PC-9 (cell line): ENCODE data around the gene ZBTB18. TPM values are rescaled to one million over a fixed set of nuclear protein-coding genes. Genes with fewer than 3 reads are reported as not detected.

ENCODE experiments used
- BruUV-seq: library from RNA; stranded (reverse); fragments of 400-500 nt; replicated peaks from 2 replicates; lab custom pipeline; 2021; lab: Mats Ljungman, UMichigan
- CTCF ChIA-PET: fragments of 300-600 bp; sonication (Branson Sonifier 250); formaldehyde crosslinking; loops from one replicate; lab custom pipeline; 2022; ENCODE audit warnings: antibody characterized with exemption; lab: Charles Lee
- POLR2A ChIA-PET: fragments of 300-600 bp; sonication (Branson Sonifier 250); formaldehyde crosslinking; loops from one replicate; lab custom pipeline; 2022; ENCODE audit warnings: antibody characterized with exemption; ENCODE audit not compliant: unreplicated experiment; lab: Charles Lee
- DNase-seq, 2 experiments: peaks; one replicate each; pipeline versions ENCODE4 v3.0.0 to v3.0.0-alpha.2; 2015 to 2022; ENCODE audit warnings: mixed read lengths in 1 of 2
- H2AFZ ChIP-seq: fragments of 200-600 bp; sonication (generic); 2 replicates; pipeline ENCODE4 v1.8.1; 2017; ENCODE audit warnings: antibody characterized with exemption
- H3F3A ChIP-seq: fragments of 200-600 bp; sonication (generic); 2 replicates; pipeline ENCODE4 v1.8.1; 2017; ENCODE audit warnings: antibody characterized with exemption, mild to moderate bottlenecking, low read depth; ENCODE audit not compliant: insufficient read depth
- H3K27ac ChIP-seq: fragments of 200-600 bp; sonication (generic); 2 replicates; pipeline ENCODE4 v1.6.1; 2016; ENCODE audit warnings: mixed run types
- H3K27me3 ChIP-seq: fragments of 200-600 bp; sonication (generic); 2 replicates; pipeline ENCODE4 v1.6.1; 2016; ENCODE audit warnings: low read depth, mixed run types; ENCODE audit not compliant: insufficient read depth
- H3K36me3 ChIP-seq: fragments of 200-600 bp; sonication (generic); 2 replicates; pipeline ENCODE4 v1.6.1; 2016; ENCODE audit warnings: low read depth, mixed run types
- H3K4me1 ChIP-seq: fragments of 200-600 bp; sonication (generic); replicated peaks from 2 replicates; pipeline ENCODE4 v1.6.1; 2016; ENCODE audit warnings: mixed run types; ENCODE audit not compliant: insufficient read depth
- H3K4me2 ChIP-seq: fragments of 200-600 bp; sonication (generic); 2 replicates; pipeline ENCODE4 v1.6.1; 2017; ENCODE audit warnings: mixed run types
- H3K4me3 ChIP-seq: fragments of 200-600 bp; sonication (generic); 2 replicates; pipeline ENCODE4 v1.6.1; 2016; ENCODE audit warnings: mixed run types
- H3K79me2 ChIP-seq: fragments of 200-600 bp; sonication (generic); 2 replicates; pipeline ENCODE4 v1.6.1; 2017; ENCODE audit warnings: low read depth, mixed run types
- H3K9me2 ChIP-seq: fragments of 200-600 bp; sonication (generic); 2 replicates; pipeline ENCODE4 v1.8.1; 2017; ENCODE audit warnings: mild to moderate bottlenecking; ENCODE audit not compliant: insufficient read depth
- H3K9me3 ChIP-seq: fragments of 200-600 bp; sonication (generic); 2 replicates; pipeline ENCODE4 v1.8.1; 2016; ENCODE audit warnings: low read depth; ENCODE audit not compliant: insufficient read depth
- H4K20me1 ChIP-seq: fragments of 200-600 bp; sonication (generic); 2 replicates; pipeline ENCODE4 v1.8.1; 2017; ENCODE audit not compliant: insufficient read depth
- EZH2 ChIP-seq: fragments of 200-600 bp; sonication (generic); IDR thresholded peaks from 2 replicates; pipeline ENCODE4 v1.8.0; 2017; ENCODE audit warnings: antibody characterized with exemption, low read depth
- intact Hi-C: fragments of 100-400 bp; cut with micrococcal nuclease; formaldehyde crosslinking; loops from one replicate; pipeline ENCODE4 v1.10.0; 2022; ENCODE audit not compliant: unreplicated experiment
- total RNA-seq: library from RNA; stranded (reverse); gene quantifications from 2 replicates; pipeline ENCODE4 v1.2.3, GENCODE V29; 2021
- TF ChIP-seq, protein P1 (sequence below): fragments of 200-600 bp; sonication (generic); conservative IDR thresholded peaks from 2 replicates; pipeline ENCODE4 v1.6.1; 2017; ENCODE audit warnings: mixed run types, antibody characterized with exemption, mild to moderate bottlenecking, moderate library complexity

The ZBTB18 gene
- total RNA-seq, 1 experiment from 2014 or later, result 20.7 TPM

DNA sequence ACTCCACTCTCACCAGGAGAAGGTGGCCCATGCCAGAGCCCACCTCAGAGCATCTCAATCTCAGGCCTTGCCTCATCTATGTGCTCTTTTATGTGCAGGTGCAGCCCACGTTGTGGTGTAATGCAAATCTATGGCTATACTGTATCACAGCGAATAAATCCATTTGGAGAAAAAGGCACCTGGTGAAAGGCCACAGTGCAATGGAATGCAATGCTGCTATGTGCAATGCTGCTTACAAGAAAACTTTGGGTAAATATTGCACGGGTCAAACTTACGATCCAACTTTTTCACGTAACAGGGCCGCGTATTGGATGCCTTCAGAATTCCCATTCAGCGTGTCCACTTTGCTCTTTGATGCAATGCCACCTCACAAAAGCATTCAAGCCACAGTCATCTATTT lies 13.5 kb downstream of the ZBTB18 start:
- H3K4me2 ChIP-seq, result no peak overlapping the region
- ChIA-PET CTCF (no interaction called here), POLR2A (no interaction called here)
- H3K79me2 ChIP-seq, result no peaks in the 10 kb centered on the region
- H3K27ac ChIP-seq, result no peak overlapping the region
- no peaks in the 10 kb centered on the region for H4K20me1 ChIP-seq
- intact Hi-C loops, result no loop called here
- DNase-seq, result no peak
- H3K9me3 ChIP-seq, result no peaks in the 10 kb centered on the region; the same call in 1 of the 2 replicates
- no peaks in the 10 kb centered on the region; the same call in 1 of the 2 replicates for H3F3A ChIP-seq
- H3K36me3 ChIP-seq, result no peaks in the 10 kb centered on the region
- H3K27me3 ChIP-seq, result no peaks in the 10 kb centered on the region
- no peak overlapping the region for H3K4me3 ChIP-seq
- no peaks in the 10 kb centered on the region for H3K9me2 ChIP-seq
- H3K4me1 ChIP-seq, result no peaks in the 10 kb centered on the region
- BruUV-seq, result no TSS peak
- TF ChIP-seq, protein P1, sequence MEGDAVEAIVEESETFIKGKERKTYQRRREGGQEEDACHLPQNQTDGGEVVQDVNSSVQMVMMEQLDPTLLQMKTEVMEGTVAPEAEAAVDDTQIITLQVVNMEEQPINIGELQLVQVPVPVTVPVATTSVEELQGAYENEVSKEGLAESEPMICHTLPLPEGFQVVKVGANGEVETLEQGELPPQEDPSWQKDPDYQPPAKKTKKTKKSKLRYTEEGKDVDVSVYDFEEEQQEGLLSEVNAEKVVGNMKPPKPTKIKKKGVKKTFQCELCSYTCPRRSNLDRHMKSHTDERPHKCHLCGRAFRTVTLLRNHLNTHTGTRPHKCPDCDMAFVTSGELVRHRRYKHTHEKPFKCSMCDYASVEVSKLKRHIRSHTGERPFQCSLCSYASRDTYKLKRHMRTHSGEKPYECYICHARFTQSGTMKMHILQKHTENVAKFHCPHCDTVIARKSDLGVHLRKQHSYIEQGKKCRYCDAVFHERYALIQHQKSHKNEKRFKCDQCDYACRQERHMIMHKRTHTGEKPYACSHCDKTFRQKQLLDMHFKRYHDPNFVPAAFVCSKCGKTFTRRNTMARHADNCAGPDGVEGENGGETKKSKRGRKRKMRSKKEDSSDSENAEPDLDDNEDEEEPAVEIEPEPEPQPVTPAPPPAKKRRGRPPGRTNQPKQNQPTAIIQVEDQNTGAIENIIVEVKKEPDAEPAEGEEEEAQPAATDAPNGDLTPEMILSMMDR, result no peak
- TF ChIP-seq EZH2, result no peak
- no peak overlapping the region for H2AFZ ChIP-seq

DNA sequence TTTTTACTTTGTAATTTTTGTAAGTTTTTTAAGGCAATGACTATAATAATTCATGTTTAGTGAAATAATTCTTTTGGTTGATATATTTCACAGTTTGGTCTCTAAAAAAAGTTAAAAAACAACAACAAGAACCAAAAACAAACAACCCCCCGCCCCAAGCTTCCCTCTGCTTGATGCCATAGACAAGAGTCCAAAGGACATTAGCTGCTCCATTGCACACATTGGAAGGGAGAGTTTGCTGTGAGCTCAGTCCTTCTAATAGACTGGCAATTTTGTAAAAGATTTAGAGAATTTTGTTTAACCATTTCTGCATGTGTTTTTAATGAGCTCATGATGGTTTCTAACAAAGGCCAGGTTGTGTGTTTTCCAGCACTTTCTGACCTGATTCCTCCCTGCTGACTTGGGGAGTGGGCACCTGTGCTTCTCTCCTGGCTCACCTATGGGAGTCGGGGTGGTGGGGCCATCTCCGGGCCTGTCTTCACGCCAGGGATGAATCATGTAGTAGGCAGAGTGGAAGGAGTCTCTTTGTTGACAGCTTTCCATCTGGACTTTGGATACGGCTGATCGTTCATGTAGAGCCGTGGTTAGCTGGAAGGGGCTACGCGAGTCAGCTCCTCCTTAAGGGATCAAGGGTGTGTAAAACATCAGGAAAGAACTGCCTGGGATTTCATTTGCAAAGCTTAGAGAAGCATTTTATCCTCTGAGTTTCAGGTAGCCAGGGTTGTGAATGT lies 14.1 kb downstream of the ZBTB18 start:
- Histone ChIP-seq H3K27me3 (no peaks in the 10 kb centered on the region), H3K9me3 (no peaks in the 10 kb centered on the region; the same call in 1 of the 2 replicates), H4K20me1 (no peaks in the 10 kb centered on the region), H3K9me2 (no peaks in the 10 kb centered on the region), H3K36me3 (no peaks in the 10 kb centered on the region), H2AFZ (no peak overlapping the region), H3K4me3 (no peak overlapping the region), H3K27ac (no peak overlapping the region), H3F3A (no peaks in the 10 kb centered on the region), H3K79me2 (no peaks in the 10 kb centered on the region), H3K4me2 (no peak overlapping the region), H3K4me1 (no peaks in the 10 kb centered on the region)
- DNase-seq, result no peak
- POLR2A ChIA-PET, result no interaction called here
- TF ChIP-seq EZH2, result no peak
- TF ChIP-seq, protein P1, result no peak
- CTCF ChIA-PET, result no interaction called here
- intact Hi-C loops, result no loop called here
- no TSS peak for BruUV-seq

- ChIA-PET CTCF (no interaction called here), POLR2A (no interaction called here)
- BruUV-seq, result no TSS peak
- H3K36me3 ChIP-seq, result no peaks in the 10 kb centered on the region
- TF ChIP-seq, protein P1, result no peak
- no peak for TF ChIP-seq EZH2
- H3F3A ChIP-seq, result no peaks in the 10 kb centered on the region
- H2AFZ ChIP-seq, result no peak overlapping the region
- H3K4me1 ChIP-seq, result no peaks in the 10 kb centered on the region
- H3K4me3 ChIP-seq, result no peak overlapping the region
- no peaks in the 10 kb centered on the region for H3K9me2 ChIP-seq
- intact Hi-C loops, result no loop called here
- no peak overlapping the region for H3K27ac ChIP-seq
- no peaks in the 10 kb centered on the region; the same call in 1 of the 2 replicates for H3K9me3 ChIP-seq
- H4K20me1 ChIP-seq, result no peaks in the 10 kb centered on the region
- no peaks in the 10 kb centered on the region for H3K79me2 ChIP-seq
- DNase-seq, result no peak
- no peak overlapping the region for H3K4me2 ChIP-seq
- no peaks in the 10 kb centered on the region for H3K27me3 ChIP-seq
Measured at GRCh38 chr1:244065960-244066388, 14.9 kb downstream of the ZBTB18 start.
